GM12875 (cell line): ENCODE measurements around the gene FCMR.

ENCODE experiments used
- H3K4me3 ChIP-seq: one replicate; pipeline ENCODE4 v1.5.1; 2011; ENCODE audit warnings: low read depth, low read length, control low read depth
- TF ChIP-seq, protein P1 (sequence below): IDR thresholded peaks from 2 replicates; pipeline ENCODE4 v1.5.1; 2011; ENCODE audit warnings: low read depth, mild to moderate bottlenecking, control low read depth, inconsistent platforms, low read length, moderate library complexity, borderline replicate concordance; ENCODE audit not compliant: insufficient read depth

FCMR gene

DNA sequence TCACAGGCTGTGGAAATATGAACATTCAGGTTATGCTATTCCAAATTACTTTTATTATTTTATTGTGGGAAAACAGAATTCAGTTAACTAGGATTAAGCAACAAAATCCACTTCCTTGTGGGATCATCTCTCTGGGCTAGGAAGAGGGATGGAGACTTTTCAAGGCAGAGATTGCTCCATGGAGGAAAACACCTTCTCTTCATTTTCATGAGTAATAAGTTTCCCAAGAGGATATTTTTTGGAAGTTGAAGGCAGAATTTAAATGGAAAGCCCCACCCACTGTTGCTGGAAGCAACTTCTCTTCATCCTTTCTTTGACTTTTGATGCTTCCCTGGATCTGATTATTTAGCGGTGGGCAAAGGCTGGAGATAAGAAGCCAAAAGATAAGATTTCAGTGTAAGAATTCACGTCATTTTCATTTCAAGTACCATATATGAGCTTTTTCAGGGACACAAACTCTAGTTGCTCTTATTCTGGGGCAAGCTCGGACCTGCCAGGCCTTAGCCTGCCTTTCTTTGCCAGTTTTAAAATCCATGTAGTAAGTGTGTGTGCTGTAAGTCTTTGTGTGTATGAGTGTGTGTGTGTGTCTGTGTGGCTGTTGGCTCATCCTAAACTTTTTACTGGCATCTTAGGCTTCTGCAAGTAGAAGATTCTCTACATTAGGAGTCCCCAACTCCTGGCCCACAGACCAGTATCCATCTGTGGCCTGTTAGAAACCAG lies 36.2 kb downstream of the FCMR start:
- H3K4me3 ChIP-seq, result no peak overlapping the region
- TF ChIP-seq, protein P1, sequence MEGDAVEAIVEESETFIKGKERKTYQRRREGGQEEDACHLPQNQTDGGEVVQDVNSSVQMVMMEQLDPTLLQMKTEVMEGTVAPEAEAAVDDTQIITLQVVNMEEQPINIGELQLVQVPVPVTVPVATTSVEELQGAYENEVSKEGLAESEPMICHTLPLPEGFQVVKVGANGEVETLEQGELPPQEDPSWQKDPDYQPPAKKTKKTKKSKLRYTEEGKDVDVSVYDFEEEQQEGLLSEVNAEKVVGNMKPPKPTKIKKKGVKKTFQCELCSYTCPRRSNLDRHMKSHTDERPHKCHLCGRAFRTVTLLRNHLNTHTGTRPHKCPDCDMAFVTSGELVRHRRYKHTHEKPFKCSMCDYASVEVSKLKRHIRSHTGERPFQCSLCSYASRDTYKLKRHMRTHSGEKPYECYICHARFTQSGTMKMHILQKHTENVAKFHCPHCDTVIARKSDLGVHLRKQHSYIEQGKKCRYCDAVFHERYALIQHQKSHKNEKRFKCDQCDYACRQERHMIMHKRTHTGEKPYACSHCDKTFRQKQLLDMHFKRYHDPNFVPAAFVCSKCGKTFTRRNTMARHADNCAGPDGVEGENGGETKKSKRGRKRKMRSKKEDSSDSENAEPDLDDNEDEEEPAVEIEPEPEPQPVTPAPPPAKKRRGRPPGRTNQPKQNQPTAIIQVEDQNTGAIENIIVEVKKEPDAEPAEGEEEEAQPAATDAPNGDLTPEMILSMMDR, result no peak

- TF ChIP-seq, protein P1, result no peak
- no peak overlapping the region for H3K4me3 ChIP-seq
Measured at GRCh38 chr1:206883876-206884275, 37.9 kb downstream of the FCMR start.

GRCh38 chr1:206883160-206883559 lies 38.6 kb downstream of the FCMR start:
- TF ChIP-seq, protein P1, result no peak
- H3K4me3 ChIP-seq, result no peak overlapping the region

GRCh38 chr1:206882555-206882954 lies 39.2 kb downstream of the FCMR start:
- TF ChIP-seq, protein P1, result peak; percentile 15; the same call in 1 of the 2 replicates
- H3K4me3 ChIP-seq, result no peak overlapping the region

GRCh38 chr1:206880314-206880713 lies 41.4 kb downstream of the FCMR start:
- TF ChIP-seq, protein P1, result no peak
- H3K4me3 ChIP-seq, result no peak overlapping the region

GRCh38 chr1:206878456-206878855 lies 43.3 kb downstream of the FCMR start:
- H3K4me3 ChIP-seq, result no peak overlapping the region
- TF ChIP-seq, protein P1, result no peak

GRCh38 chr1:206875752-206876377 lies 45.9 kb downstream of the FCMR start:
- TF ChIP-seq, protein P1, result no peak
- H3K4me3 ChIP-seq, result no peak overlapping the region
